H9 (cell line): ENCODE data around the gene STK17B. TPM values are rescaled to one million over a fixed set of nuclear protein-coding genes. Genes with fewer than 3 reads are reported as not detected.

Experiments used
- DNase-seq: peaks from one replicate; pipeline ENCODE4 v3.0.0-alpha.2; 2017
- H2AFZ ChIP-seq: one replicate; pipeline ENCODE4 v1.6.1; 2013; ENCODE audit warnings: mild to moderate bottlenecking, low read length, control low read depth, moderate library complexity
- H2AK5ac ChIP-seq: 2 replicates; pipeline ENCODE4 v1.6.1; 2013; ENCODE audit warnings: low read length, control low read depth, mixed read lengths; ENCODE audit not compliant: insufficient read length
- H2BK120ac ChIP-seq: one replicate; pipeline ENCODE4 v1.6.1; 2013; ENCODE audit warnings: low read depth, mild to moderate bottlenecking, low read length, control low read depth, inconsistent platforms; ENCODE audit not compliant: poor library complexity, severe bottlenecking
- H2BK12ac ChIP-seq: 2 replicates; pipeline ENCODE4 v1.6.1; 2013; ENCODE audit warnings: low read length, control low read depth, mixed read lengths, low read depth; ENCODE audit not compliant: insufficient read length
- H2BK15ac ChIP-seq: 2 replicates; pipeline ENCODE4 v1.6.1; 2013; ENCODE audit warnings: low read depth, low read length, control low read depth
- H2BK20ac ChIP-seq: one replicate; pipeline ENCODE4 v1.6.1; 2013; ENCODE audit warnings: low read depth, mild to moderate bottlenecking, low read length, control low read depth, inconsistent platforms; ENCODE audit not compliant: poor library complexity, severe bottlenecking
- H2BK5ac ChIP-seq: 2 replicates; pipeline ENCODE4 v1.6.1; 2013; ENCODE audit warnings: low read length, control low read depth, mixed read lengths; ENCODE audit not compliant: insufficient read length
- H3K14ac ChIP-seq: 2 replicates; pipeline ENCODE4 v1.6.1; 2013; ENCODE audit warnings: low read length, control low read depth; ENCODE audit not compliant: insufficient read depth
- H3K18ac ChIP-seq: 2 replicates; pipeline ENCODE4 v1.6.1; 2013; ENCODE audit warnings: low read depth, mild to moderate bottlenecking, mixed read lengths, low read length, control low read depth; ENCODE audit not compliant: insufficient read length
- H3K23ac ChIP-seq: 2 replicates; pipeline ENCODE4 v1.6.1; 2013; ENCODE audit warnings: low read length, control low read depth, mixed read lengths, low read depth; ENCODE audit not compliant: insufficient read length
- H3K23me2 ChIP-seq: 2 replicates; pipeline ENCODE4 v1.6.1; 2013; ENCODE audit warnings: low read depth, mild to moderate bottlenecking, mixed read lengths, low read length, control low read depth; ENCODE audit not compliant: insufficient read length, poor library complexity, severe bottlenecking
- H3K27ac ChIP-seq: 2 replicates; pipeline ENCODE4 v1.5.1; 2013; ENCODE audit warnings: low read length, control low read depth, mixed read lengths, low read depth; ENCODE audit not compliant: insufficient read length
- H3K27me3 ChIP-seq: 2 replicates; pipeline ENCODE4 v1.6.1; 2013; ENCODE audit warnings: low read length, control low read depth, inconsistent platforms; ENCODE audit not compliant: insufficient read depth
- H3K4ac ChIP-seq: 2 replicates; pipeline ENCODE4 v1.6.1; 2013; ENCODE audit warnings: low read depth, mild to moderate bottlenecking, control low read depth, inconsistent platforms, low read length, moderate library complexity
- H3K4me1 ChIP-seq: 2 replicates; pipeline ENCODE4 v1.6.1; 2013; ENCODE audit warnings: low read length, control low read depth, inconsistent platforms; ENCODE audit not compliant: insufficient read depth
- H3K4me2 ChIP-seq: 2 replicates; pipeline ENCODE4 v1.6.1; 2013; ENCODE audit warnings: low read length, control low read depth, mixed read lengths; ENCODE audit not compliant: insufficient read length, insufficient read depth
- H3K56ac ChIP-seq: 2 replicates; pipeline ENCODE4 v1.6.1; 2013; ENCODE audit warnings: low read depth, mild to moderate bottlenecking, mixed read lengths, low read length, control low read depth; ENCODE audit not compliant: insufficient read length
- H3K79me1 ChIP-seq: 2 replicates; pipeline ENCODE4 v1.6.1; 2013; ENCODE audit warnings: low read depth, mild to moderate bottlenecking, moderate library complexity, low read length, control low read depth, inconsistent platforms; ENCODE audit not compliant: insufficient read depth, poor library complexity, severe bottlenecking
- H3K79me2 ChIP-seq: 2 replicates; pipeline ENCODE4 v1.6.1; 2013; ENCODE audit warnings: low read length, control low read depth, inconsistent platforms; ENCODE audit not compliant: insufficient read depth
- H3K9ac ChIP-seq: 2 replicates; pipeline ENCODE4 v1.6.1; 2013; ENCODE audit warnings: low read length, control low read depth, mixed read lengths; ENCODE audit not compliant: insufficient read length; ENCODE audit errors: extremely low read depth
- H3K9me3 ChIP-seq: one replicate; pipeline ENCODE4 v1.6.1; 2013; ENCODE audit warnings: low read depth, low read length, inconsistent platforms; ENCODE audit not compliant: control insufficient read depth
- H3T11ph ChIP-seq: one replicate; pipeline ENCODE4 v1.6.1; 2013; ENCODE audit warnings: mild to moderate bottlenecking, low read length, control low read depth, inconsistent platforms
- H4K20me1 ChIP-seq: one replicate; pipeline ENCODE4 v1.6.1; 2013; ENCODE audit not compliant: control insufficient read depth, insufficient read length, insufficient read depth
- H4K5ac ChIP-seq: 2 replicates; pipeline ENCODE4 v1.6.1; 2013; ENCODE audit warnings: low read depth, mild to moderate bottlenecking, mixed read lengths, low read length, control low read depth; ENCODE audit not compliant: insufficient read length
- H4K8ac ChIP-seq: replicated peaks from 2 replicates; pipeline ENCODE4 v1.6.1; 2013; ENCODE audit warnings: low read length, control low read depth, mixed read lengths, low read depth; ENCODE audit not compliant: insufficient read length
- H4K91ac ChIP-seq: 2 replicates; pipeline ENCODE4 v1.6.1; 2013; ENCODE audit warnings: low read depth, mild to moderate bottlenecking, moderate library complexity, mixed read lengths, low read length, control low read depth; ENCODE audit not compliant: insufficient read length
- H3K27ac Mint-ChIP-seq, 3 experiments: 2 replicates in 2 of 3; 3 replicates in 1 of 3; pipeline ENCODE4 v1.8.0; 2020 to 2021; ENCODE audit warnings: mixed read lengths in 3 of 3, mild to moderate bottlenecking in 1 of 3, moderate library complexity in 1 of 3
- H3K27me3 Mint-ChIP-seq: 2 replicates; pipeline ENCODE4 v1.8.0; 2021; ENCODE audit warnings: low read depth, mild to moderate bottlenecking, moderate library complexity, mixed read lengths
- H3K36me3 Mint-ChIP-seq, 3 experiments: 2 replicates in 2 of 3; 3 replicates in 1 of 3; pipeline ENCODE4 v1.8.0; 2020 to 2021; ENCODE audit warnings: low read depth in 3 of 3, mixed read lengths in 3 of 3; ENCODE audit not compliant: insufficient read depth in 1 of 3
- H3K4me1 Mint-ChIP-seq, 2 experiments: 2 replicates each; pipeline ENCODE4 v1.8.0; 2020; ENCODE audit warnings: mixed read lengths in 2 of 2
- H3K4me3 Mint-ChIP-seq, 2 experiments: 2 replicates in 1 of 2; 3 replicates in 1 of 2; pipeline ENCODE4 v1.8.0; 2020 to 2021; ENCODE audit warnings: mild to moderate bottlenecking in 2 of 2, mixed read lengths in 2 of 2, moderate library complexity in 1 of 2
- H3K9me3 Mint-ChIP-seq, 2 experiments: 2 replicates in 1 of 2; 3 replicates in 1 of 2; pipeline ENCODE4 v1.8.0; 2020; ENCODE audit warnings: mild to moderate bottlenecking in 2 of 2, mixed read lengths in 2 of 2, moderate library complexity in 1 of 2
- CTCF ChIP-seq: fragments of 200-600 bp; sonication (generic); conservative IDR thresholded peaks from 3 replicates; pipeline ENCODE4 v1.8.0; 2021; ENCODE audit warnings: antibody characterized with exemption, mild to moderate bottlenecking
- WGBS: extraction: QIAGEN DNeasy Blood & Tissue Kit; methylation state at CpG from one replicate; pipeline ENCODE4 v1.1.7; 2013; ENCODE audit warnings: missing lambda C conversion rate, low lambda C conversion rate, mixed read lengths; ENCODE audit not compliant: insufficient read length; ENCODE audit errors: extremely low coverage; 5-methylcytosine and 5-hydroxymethylcytosine counted together
- total RNA-seq: library from RNA; stranded (reverse); gene quantifications from 2 replicates; pipeline ENCODE4 v1.2.1, GENCODE V29; 2021

Gene STK17B
- total RNA-seq, 1 experiment from 2014 or later, result 6.1 TPM

GRCh38 chr2:196166876-196167275, 4.5 kb downstream of the STK17B start:
- H3K9me3 Mint-ChIP-seq, result no peaks in the 10 kb centered on the region
- Histone ChIP-seq H3K18ac (no peak overlapping the region), H2BK20ac (no peak overlapping the region), H3K9me3 (no peaks in the 10 kb centered on the region), H3K14ac (no peak overlapping the region), H3K79me2 (peaks cover 1% of the 10 kb centered on the region; the same call in 1 of the 2 replicates), H3K56ac (no peak overlapping the region), H3K23ac (no peak overlapping the region), H3T11ph (no peak overlapping the region), H4K8ac (no peak overlapping the region), H3K4ac (no peak overlapping the region), H2AFZ (no peak overlapping the region), H2BK12ac (no peak overlapping the region), H3K27ac (no peak overlapping the region), H4K5ac (no peak overlapping the region), H3K79me1 (no peaks in the 10 kb centered on the region), H4K20me1 (no peaks in the 10 kb centered on the region), H3K27me3 (no peaks in the 10 kb centered on the region), H2BK15ac (no peak overlapping the region), H2BK120ac (no peak overlapping the region), H3K4me1 (peaks cover 5% of the 10 kb centered on the region; the same call in 1 of the 2 replicates), H3K4me2 (no peak overlapping the region), H2AK5ac (no peak overlapping the region), H3K9ac (no peak overlapping the region), H4K91ac (no peak overlapping the region), H2BK5ac (no peak overlapping the region), H3K23me2 (peaks cover 9% of the 10 kb centered on the region)
- H3K4me3 Mint-ChIP-seq, result no peak overlapping the region
- no CpG with 5 or more reads among the region's 1 CpG for WGBS
- H3K27ac Mint-ChIP-seq, result peak overlapping the region in 1 of 3 experiments; percentile 18; a peak in 1 of 7 replicates
- TF ChIP-seq CTCF, result no peak
- H3K36me3 Mint-ChIP-seq, result peaks cover 4 to 15% (median 9%) of the 10 kb centered on the region in 3 experiments; a peak in 4 of 7 replicates
- peaks cover 39 to 46% of the 10 kb centered on the region in 2 experiments for H3K4me1 Mint-ChIP-seq
- no peak for DNase-seq
- H3K27me3 Mint-ChIP-seq, result peaks cover 5% of the 10 kb centered on the region
